T-helper 2 cell treated with Interferon-gamma antibody and Interleukin-4, amounts not matched to agents 5 μg/mL and 100 μg/mL, for 36 hours (primary cell): Measurements from ENCODE around the gene TMEM9.

ENCODE experiments used
- DNase-seq: peaks from one replicate; pipeline ENCODE4 v3.0.0; 2021; ENCODE audit warnings: low spot score
- H3K27ac Mint-ChIP-seq: one replicate; pipeline ENCODE4 v1.8.0; 2021; ENCODE audit warnings: mild to moderate bottlenecking, mixed read lengths
- H3K27me3 Mint-ChIP-seq: one replicate; pipeline ENCODE4 v1.8.0; 2021; ENCODE audit warnings: low read depth, mixed read lengths
- H3K36me3 Mint-ChIP-seq: one replicate; pipeline ENCODE4 v1.8.0; 2021; ENCODE audit warnings: low read depth, mixed read lengths
- H3K4me1 Mint-ChIP-seq: one replicate; pipeline ENCODE4 v1.8.0; 2021; ENCODE audit warnings: low read depth, mixed read lengths
- H3K4me3 Mint-ChIP-seq: one replicate; pipeline ENCODE4 v1.8.0; 2022; ENCODE audit warnings: mild to moderate bottlenecking, moderate library complexity, mixed read lengths
- H3K9me3 Mint-ChIP-seq: one replicate; pipeline ENCODE4 v1.8.0; 2021; ENCODE audit warnings: mixed read lengths

Gene TMEM9

DNA sequence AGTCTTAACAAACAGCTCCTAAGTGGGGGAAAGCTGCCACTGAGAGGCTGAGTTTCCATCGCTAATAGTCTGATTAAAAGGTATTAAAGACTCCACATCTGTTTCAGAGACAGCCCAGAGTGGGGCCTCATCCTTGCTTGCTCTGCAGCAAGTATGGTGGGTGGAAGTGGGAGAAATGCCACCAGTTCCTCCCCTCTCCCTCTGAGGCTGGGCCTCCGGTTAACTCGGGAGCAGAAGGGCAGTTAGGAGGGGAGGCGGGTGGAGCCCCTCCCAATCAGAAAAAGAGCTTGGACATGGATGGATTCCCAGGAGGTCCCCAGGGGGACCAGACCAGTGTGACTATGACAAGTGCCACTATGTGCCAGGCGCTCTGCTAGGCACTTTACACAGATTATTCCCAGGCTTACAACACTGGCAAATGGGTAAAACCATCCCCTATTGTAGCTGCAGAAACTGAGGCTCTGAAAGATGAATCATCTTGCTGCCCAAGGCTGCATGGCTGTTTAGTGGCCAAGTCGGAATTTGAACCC lies 15.9 kb downstream of the TMEM9 start:
- Mint-ChIP-seq H3K9me3 (no peaks in the 10 kb centered on the region), H3K4me3 (no peak overlapping the region), H3K4me1 (no peaks in the 10 kb centered on the region), H3K27ac (no peak overlapping the region), H3K27me3 (no peaks in the 10 kb centered on the region), H3K36me3 (peaks cover 5% of the 10 kb centered on the region)
- no peak for DNase-seq

DNA sequence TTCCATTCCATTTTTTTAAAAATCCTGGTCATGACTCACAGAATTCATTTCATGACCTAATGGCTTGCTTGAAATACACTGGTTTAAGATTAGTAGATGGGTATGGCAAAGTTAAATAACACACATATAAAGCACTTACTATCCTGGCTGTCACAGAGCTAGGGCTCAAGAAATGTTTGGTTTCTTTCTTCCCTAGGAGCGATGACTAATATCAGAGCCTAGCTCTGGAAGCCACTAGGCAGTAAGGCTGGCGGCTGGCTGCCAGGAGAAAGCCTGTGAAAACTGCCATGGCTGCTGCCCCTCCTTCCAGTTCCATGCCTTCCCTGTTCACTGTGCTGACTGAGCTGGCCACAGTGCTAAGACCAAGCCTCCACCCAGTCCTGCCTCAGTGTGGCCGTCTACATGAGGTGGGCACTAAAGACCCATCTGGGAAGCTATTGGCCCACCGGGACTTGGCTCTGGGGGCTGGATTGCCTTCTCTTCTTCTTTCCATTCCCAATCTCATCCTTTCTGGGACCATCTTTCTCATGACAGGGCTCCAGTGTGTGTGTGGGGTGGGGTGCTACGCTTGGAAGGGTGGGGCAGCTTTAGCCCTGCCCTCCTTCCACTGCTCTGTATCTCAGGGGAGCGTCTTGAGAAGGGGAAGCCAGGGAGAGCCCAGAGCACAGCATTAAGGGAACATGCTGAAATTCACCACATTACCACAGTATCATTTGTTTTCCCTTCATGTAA lies 16.5 kb downstream of the TMEM9 start:
- H3K4me1 Mint-ChIP-seq = no peaks in the 10 kb centered on the region
- H3K36me3 Mint-ChIP-seq = peaks cover 3% of the 10 kb centered on the region
- H3K27me3 Mint-ChIP-seq = no peaks in the 10 kb centered on the region
- no peaks in the 10 kb centered on the region for H3K9me3 Mint-ChIP-seq
- H3K27ac Mint-ChIP-seq = no peak overlapping the region
- no peak overlapping the region for H3K4me3 Mint-ChIP-seq
- no peak for DNase-seq

DNA sequence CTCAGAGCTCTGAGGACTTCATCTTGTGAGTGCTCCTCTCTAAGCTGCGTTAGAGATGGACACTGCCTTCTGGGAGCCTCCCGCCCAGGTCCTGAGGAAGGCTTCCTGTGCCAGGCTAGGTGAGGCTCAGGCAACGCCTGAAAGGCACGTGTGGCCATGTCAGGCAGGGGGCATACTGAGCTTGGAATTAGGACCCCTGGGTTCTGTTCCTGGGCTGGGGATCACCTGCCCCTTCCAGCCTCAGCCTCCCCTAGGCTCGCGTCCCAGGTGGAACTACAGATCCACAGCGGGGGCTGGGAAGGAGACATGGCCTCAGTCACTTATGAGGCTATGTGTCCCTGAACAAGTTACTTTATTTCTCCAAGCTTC lies 17.3 kb downstream of the TMEM9 start:
- peaks cover 3% of the 10 kb centered on the region for H3K36me3 Mint-ChIP-seq
- H3K27me3 Mint-ChIP-seq = no peaks in the 10 kb centered on the region
- no peak overlapping the region for H3K27ac Mint-ChIP-seq
- H3K4me3 Mint-ChIP-seq = no peak overlapping the region
- no peak for DNase-seq
- no peaks in the 10 kb centered on the region for H3K4me1 Mint-ChIP-seq
- H3K9me3 Mint-ChIP-seq = no peaks in the 10 kb centered on the region

DNA sequence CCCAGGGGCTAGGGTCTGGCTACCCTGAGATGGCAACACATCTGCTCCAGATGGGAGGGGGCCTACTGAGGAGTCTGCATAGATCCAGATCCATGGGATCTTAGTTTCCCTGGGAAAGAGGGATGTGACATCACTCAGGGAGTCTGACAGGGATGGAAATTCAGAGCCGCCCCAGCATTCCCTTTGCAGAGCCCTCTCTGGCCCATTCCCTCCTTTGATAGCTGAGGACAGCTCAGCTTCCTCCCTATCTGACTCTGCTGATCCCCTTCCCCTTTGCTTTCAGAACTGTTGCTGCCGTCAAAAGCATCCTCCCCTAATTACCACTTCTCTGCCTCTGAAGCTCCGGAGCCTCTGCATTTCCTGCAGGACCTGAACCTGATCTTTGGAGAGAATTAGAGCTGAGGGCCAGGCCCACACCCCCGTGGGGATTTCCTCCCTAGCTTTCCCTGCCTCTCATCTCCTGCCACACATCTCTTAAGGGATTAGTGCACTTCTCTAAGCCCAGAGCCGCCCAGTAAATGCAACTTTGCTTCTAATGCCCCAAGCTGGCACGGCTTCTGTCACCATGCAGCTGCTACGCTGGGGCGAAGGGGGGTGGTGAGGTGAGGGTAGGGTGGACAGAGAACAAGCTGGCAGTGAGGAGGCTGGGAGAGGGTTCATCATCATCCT lies 17.8 kb downstream of the TMEM9 start:
- Mint-ChIP-seq H3K36me3 (peaks cover 3% of the 10 kb centered on the region), H3K27me3 (no peaks in the 10 kb centered on the region), H3K27ac (no peak overlapping the region), H3K4me3 (no peak overlapping the region), H3K9me3 (no peaks in the 10 kb centered on the region), H3K4me1 (no peaks in the 10 kb centered on the region)
- DNase-seq = no peak

DNA sequence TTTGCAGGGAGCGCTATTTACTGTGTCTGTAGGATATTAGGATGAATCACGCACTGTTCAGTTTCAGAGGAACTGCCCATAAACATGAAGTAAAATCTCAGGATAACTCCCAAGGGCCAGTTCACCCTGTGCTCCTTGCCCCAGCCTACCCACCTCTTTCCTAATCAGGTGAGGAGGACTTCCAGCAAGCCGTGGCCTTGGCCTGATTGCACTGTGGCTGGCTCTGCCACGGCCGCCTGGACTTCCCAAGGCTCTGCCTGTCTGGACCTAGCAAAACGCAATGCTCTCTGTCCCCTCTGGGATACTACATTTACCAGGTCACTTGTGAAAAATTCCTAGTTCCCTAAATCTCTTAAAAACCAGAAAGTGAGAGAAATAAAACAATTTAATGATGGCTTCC lies 19.9 kb downstream of the TMEM9 start:
- Mint-ChIP-seq H3K27ac (no peak overlapping the region), H3K9me3 (no peaks in the 10 kb centered on the region), H3K36me3 (peaks cover 3% of the 10 kb centered on the region), H3K27me3 (no peaks in the 10 kb centered on the region), H3K4me1 (no peaks in the 10 kb centered on the region), H3K4me3 (no peak overlapping the region)
- DNase-seq = no peak

DNA sequence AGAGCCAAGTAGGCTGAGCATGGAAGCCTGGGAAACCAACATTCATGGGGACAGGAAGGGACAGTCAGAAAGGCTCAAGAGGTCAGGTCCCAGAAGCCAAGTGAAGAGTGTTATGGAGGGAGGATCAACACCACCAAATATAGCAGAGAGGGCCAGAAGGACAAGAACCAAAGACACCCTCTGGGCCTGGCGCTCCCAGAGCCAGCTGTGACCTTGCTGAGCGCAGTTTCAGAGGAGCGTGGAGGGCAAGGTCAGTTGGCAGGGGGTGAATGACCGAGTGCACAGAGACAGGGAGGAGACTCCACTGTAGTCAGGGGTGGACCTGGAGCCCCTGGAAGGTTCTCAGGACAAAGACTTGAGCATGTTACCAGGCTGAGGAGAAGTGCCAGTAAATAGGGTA lies 22.9 kb downstream of the TMEM9 start:
- H3K4me1 Mint-ChIP-seq = no peaks in the 10 kb centered on the region
- H3K27ac Mint-ChIP-seq = no peak overlapping the region
- H3K36me3 Mint-ChIP-seq = peaks cover 3% of the 10 kb centered on the region

DNA sequence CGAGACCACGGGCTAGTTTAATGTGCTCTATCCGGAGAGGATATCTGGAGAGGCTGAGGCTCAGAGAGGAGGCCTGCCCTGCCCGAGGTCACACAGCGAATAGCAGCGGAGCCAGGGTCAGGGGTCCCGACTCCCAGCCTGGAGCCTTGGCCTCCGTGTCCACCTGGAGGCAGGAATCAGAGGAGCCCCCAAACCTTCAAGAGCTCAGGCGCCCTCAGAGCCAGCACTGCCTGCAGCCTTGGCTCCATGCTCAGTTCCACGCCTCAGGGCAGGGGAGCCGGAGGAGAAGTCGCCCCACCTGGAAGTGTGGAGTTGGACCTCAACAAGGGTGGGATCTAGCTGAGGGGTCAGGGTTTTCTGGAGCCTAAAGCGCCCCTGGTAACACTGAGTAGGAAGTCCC lies 25.3 kb downstream of the TMEM9 start:
- Mint-ChIP-seq H3K27ac (no peak overlapping the region), H3K4me1 (no peaks in the 10 kb centered on the region), H3K4me3 (no peak overlapping the region), H3K9me3 (no peaks in the 10 kb centered on the region), H3K27me3 (peaks cover 2% of the 10 kb centered on the region), H3K36me3 (no peaks in the 10 kb centered on the region)
- no peak for DNase-seq

More for the DNA sequence above, 22.9 kb downstream of the TMEM9 start:
- no peaks in the 10 kb centered on the region for H3K9me3 Mint-ChIP-seq
- no peaks in the 10 kb centered on the region for H3K27me3 Mint-ChIP-seq
- DNase-seq = no peak
- no peak overlapping the region for H3K4me3 Mint-ChIP-seq

DNA sequence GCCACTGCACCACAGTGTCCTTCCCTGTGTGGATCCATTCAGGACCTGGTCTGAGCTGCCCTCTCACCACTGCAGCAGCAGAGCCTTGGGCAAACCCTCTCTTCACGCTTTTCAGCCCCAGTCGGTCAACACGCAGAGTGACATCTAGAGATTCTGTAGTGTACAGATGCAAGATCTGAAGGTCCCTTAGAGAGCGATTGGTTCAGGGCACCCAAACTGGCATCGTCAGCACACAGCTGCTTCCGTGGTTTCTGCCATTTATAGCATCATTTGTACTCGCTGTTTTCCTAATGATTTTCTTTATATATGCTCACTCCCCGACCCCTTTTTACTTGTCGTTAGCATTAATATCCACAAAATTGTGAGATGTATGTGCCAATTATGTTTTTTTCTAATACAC lies 25.8 kb downstream of the TMEM9 start:
- no peaks in the 10 kb centered on the region for H3K9me3 Mint-ChIP-seq
- H3K36me3 Mint-ChIP-seq = no peaks in the 10 kb centered on the region
- H3K4me1 Mint-ChIP-seq = no peaks in the 10 kb centered on the region
- H3K4me3 Mint-ChIP-seq = no peak overlapping the region
- H3K27ac Mint-ChIP-seq = no peak overlapping the region
- DNase-seq = no peak
- peaks cover 5% of the 10 kb centered on the region for H3K27me3 Mint-ChIP-seq

DNA sequence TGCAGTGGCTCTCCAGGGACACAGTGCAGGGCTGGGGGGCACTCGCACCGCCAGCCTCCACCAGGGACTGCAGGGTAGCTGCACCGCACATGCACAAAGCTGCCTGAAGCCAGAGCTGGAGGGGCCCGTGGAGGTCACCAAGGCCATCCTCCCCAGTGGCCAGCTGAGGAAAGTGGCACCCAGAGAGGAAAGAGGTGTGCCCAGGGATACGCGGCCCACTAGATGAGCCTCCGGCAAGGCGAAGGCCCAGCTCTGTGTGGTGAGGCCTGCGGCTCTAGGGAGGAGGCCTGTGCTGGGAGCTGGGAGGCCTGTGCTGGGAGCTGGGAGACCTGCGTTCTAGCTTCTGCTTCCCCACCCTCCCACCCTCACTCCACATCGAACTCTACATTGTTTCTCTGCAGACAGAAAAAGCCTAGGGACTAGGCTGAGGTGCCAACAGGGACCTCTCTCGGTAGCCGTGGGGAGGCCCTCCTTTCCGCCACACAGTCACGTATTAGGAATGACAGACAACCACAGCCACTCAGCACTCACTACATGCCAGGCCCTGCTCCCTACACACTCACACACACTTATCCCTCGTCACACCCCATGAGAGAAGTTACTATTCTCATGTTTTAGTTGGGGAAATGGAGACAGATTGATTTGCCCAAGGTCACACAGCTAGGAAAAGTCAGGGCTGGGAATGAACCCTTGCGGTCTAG lies 26.4 kb downstream of the TMEM9 start:
- no peaks in the 10 kb centered on the region for H3K9me3 Mint-ChIP-seq
- no peak overlapping the region for H3K4me3 Mint-ChIP-seq
- DNase-seq = no peak
- peaks cover 5% of the 10 kb centered on the region for H3K27me3 Mint-ChIP-seq
- no peaks in the 10 kb centered on the region for H3K36me3 Mint-ChIP-seq
- H3K4me1 Mint-ChIP-seq = no peaks in the 10 kb centered on the region
- H3K27ac Mint-ChIP-seq = no peak overlapping the region

DNA sequence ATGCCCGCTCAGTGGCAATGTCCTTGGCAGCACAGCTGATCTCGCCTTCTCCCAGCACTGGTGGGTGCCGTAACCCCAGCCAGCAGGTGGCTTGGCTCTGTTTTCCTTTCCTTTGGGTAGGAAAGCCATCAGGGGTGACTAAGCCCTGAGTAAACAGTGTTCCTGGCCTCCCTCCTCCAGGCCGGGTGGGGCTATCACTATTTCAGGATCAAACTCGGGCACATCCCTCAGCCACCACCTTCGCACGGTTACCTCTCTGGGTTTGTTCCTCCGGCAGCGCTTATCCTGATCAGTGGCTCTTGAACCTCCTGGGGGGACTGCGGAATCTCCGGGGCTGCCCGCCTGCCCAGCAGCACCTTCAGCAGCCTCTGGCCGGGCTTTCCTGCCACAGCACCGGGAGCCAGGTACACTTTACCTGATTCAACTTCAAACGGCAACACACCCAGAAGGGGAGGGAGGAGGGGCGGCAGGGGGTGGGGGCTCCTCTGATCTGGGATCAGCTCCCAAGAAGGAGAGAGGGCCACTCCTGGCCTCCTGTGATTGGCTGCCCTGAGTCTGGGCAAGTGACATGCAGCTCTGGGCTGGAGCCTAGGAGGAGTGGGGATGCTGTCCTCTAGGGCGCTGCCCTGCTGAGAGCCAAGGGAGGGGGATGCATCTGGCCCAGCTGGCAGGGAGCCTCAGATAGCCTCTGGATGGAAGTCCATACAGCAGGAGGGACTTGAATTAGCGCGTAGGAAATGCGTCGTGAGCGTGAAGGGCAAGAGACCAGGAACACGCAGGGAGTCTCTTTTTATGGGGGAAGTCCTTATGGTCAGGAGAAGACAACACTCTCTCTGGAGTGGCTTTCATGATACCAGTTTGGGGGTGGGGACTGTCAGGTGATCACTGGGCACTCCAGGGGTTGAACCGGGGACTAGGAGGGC lies 27.2 kb downstream of the TMEM9 start, which contains the start of gene ASCL5:
Gene ASCL5 (minus strand): TSS at position 353 of the 923 bp plus-strand sequence. CDS start 11,812 bp downstream, outside the sequence.
- no peak for DNase-seq
- H3K27ac Mint-ChIP-seq = no peak within 1 kb of the TSS
- no peaks in the 10 kb centered on the region for H3K36me3 Mint-ChIP-seq
- H3K9me3 Mint-ChIP-seq = no peaks in the 10 kb centered on the region
- peaks cover 5% of the 10 kb centered on the region for H3K27me3 Mint-ChIP-seq
- H3K4me1 Mint-ChIP-seq = no peaks in the 10 kb centered on the region
- H3K4me3 Mint-ChIP-seq = no peak within 1 kb of the TSS

DNA sequence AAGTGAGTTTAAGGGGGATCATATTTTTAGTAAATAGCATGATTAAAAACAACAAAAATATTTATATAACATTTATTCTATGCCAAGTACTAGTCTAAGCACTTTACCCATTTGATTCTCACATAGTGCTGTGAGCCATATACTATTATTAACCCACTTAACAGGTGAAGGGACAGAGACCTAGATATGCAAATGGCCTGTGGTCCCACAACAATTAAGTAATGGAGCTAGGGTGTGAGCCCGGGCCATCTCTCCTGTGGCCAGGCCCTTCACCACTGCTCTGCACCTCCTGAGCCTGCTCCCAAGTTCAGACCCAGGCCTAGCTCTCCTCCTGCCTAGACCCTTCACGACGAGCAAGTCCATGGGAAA lies 27.8 kb downstream of the TMEM9 start:
- Mint-ChIP-seq H3K4me3 (no peak overlapping the region), H3K27me3 (peaks cover 5% of the 10 kb centered on the region)

DNA sequence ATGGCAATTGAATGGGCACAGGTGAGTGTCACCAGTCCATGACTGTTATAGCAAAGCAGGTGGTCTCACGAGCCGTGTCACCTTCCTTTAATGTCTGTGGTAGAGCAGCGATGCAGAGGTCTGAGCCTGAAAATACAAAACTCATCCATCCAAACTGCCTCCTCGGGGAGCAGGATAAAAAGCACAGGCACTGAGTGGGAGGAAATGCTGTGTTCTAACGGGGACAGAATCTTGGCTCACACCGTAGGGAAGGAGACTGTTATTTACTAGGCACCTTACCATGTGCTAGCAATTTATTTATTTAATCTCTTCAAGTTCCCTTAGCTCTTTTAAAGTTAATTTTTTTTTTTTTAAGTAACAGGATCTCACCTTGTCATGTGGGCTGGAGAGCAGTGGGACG lies 28.5 kb downstream of the TMEM9 start:
- DNase-seq = no peak
- Mint-ChIP-seq H3K27me3 (peaks cover 5% of the 10 kb centered on the region), H3K4me1 (no peaks in the 10 kb centered on the region), H3K27ac (no peak overlapping the region), H3K4me3 (no peak overlapping the region), H3K36me3 (no peaks in the 10 kb centered on the region), H3K9me3 (no peaks in the 10 kb centered on the region)

More for the DNA sequence above, 27.8 kb downstream of the TMEM9 start:
- no peaks in the 10 kb centered on the region for H3K4me1 Mint-ChIP-seq
- no peak for DNase-seq
- no peaks in the 10 kb centered on the region for H3K9me3 Mint-ChIP-seq
- H3K36me3 Mint-ChIP-seq = no peaks in the 10 kb centered on the region
- no peak overlapping the region for H3K27ac Mint-ChIP-seq

DNA sequence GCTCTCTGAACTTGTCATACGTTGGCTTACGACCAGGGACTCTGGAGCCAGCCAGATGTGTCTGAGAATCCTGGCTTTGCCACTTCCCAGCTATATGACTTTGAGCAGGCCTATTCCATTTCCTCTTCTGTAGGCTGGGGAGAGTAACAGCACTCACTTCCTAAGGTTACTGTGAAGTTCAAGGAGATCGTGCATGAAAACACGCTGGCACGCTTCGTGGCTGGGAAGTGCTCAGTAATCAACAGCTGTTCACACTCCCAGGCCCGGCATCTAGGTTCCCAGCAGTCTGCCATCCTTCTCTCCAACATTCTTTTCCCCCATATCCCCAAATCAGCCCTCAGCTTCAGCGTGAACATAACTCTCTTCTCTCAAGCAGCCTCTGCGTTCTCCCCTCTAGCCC lies 29.3 kb downstream of the TMEM9 start:
- Mint-ChIP-seq H3K4me1 (no peaks in the 10 kb centered on the region), H3K27me3 (peaks cover 5% of the 10 kb centered on the region), H3K4me3 (no peak overlapping the region), H3K27ac (no peak overlapping the region), H3K36me3 (no peaks in the 10 kb centered on the region), H3K9me3 (no peaks in the 10 kb centered on the region)
- DNase-seq = no peak
